ENCODE measurements around the gene BEST4. TPM values are rescaled to one million over a fixed set of nuclear protein-coding genes. Genes with fewer than 3 reads are reported as not detected.

The BEST4 gene
- total and polyA plus RNA-seq, 2 experiments from 2014 or later: 0.31 to 0.32 TPM

DNA sequence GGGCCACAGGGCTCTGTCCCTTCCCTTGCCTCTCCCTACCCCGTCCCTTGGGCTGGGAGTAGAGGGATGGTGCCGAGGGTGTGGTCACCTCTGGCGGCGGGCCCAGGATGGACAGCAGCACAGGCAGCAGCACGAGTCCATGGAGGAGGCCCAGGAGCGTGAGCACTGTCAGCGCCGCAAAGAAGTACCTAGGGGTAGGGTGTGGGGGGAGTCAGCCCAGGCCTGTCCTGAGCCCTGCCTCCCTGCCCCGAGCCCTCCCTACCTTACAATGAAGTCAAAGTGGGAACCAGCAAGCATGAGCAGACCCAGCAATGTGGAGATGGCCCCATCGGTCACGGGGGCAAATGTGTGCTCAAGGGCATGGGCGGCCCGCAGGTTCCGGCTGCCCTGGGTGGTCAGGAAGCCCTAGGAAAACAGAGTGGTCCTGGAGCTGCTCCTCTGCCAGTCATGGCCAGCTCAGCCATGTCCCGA is 35.0 kb upstream of the BEST4 start:
- WGBS, 2 experiments (ENCODE audit: low coverage in 1 of 2, low lambda C conversion rate in 2 of 2, missing lambda C conversion rate in 2 of 2): 79 to 83% methylated on average over 14 to 15 of the region's 15 CpGs
- Histone ChIP-seq H3K9me2 (ENCODE audit: insufficient read depth) (no peaks in the 10 kb centered on the region), H3K27ac (no peak overlapping the region), H3K36me3 (ENCODE audit: low read depth) (no peaks in the 10 kb centered on the region), H4K20me1 (ENCODE audit: insufficient read depth) (no peaks in the 10 kb centered on the region), H3K27me3 (replicated peaks; ENCODE audit: insufficient read depth) (no peaks in the 10 kb centered on the region), H3K79me2 (ENCODE audit: insufficient read depth) (no peaks in the 10 kb centered on the region), H2AFZ (no peak overlapping the region), H3F3A (ENCODE audit: insufficient read depth) (peaks cover 23% of the 10 kb centered on the region), H3K4me2 (ENCODE audit: unreplicated experiment) (no peak overlapping the region), H3K4me3 (no peak overlapping the region), H3K4me1 (ENCODE audit: insufficient read depth) (peaks cover 12% of the 10 kb centered on the region), H3K9me3 (ENCODE audit: low read depth) (no peaks in the 10 kb centered on the region), H3K9ac (no peak overlapping the region)
- in situ Hi-C loops (cut with MboI): no loop called here
- no peak for DNase-seq
- TF ChIP-seq EZH2 (IDR thresholded peaks at IDR 0.05; ENCODE audit: insufficient read depth, poor library complexity, severe bottlenecking) (no peak), EZH2phosphoT487 (IDR thresholded peaks at IDR 0.05; ENCODE audit: insufficient read depth, low read depth) (no peak)

DNA sequence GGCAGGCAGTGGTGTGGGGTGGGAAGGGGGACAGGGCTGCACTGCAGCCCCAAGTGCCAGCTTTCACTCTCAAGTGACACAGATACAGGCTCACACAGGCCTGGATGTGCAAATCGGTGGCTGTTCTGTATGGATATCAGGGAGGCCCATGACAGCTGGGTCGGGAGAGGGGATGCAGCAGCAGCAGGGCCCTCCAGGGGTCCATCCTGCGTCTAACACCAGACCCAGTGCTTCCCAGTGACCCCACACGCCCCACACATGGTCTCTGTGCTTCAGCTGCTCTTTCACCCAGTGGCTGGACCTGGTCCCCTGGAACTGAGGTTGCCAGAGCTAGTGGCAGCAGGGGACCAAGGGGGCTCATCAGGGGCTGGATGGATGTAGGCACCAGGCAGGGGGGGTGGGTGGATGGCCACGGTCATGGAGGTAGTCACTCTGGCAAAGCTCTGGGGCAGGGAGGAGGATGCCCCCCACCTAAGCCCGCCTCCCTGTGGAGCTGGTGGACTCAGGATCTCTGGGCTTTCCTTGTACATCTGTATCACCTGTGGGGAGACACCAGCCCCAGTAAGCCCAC is 34.2 kb upstream of the BEST4 start:
- WGBS, 2 experiments (ENCODE audit: low coverage in 1 of 2, low lambda C conversion rate in 2 of 2, missing lambda C conversion rate in 2 of 2): 86 to 96% methylated on average over 5 to 6 of the region's 6 CpGs
- peaks cover 31% of the 10 kb centered on the region for H3F3A ChIP-seq (ENCODE audit: insufficient read depth)
- in situ Hi-C loops (cut with MboI): no loop called here

DNA sequence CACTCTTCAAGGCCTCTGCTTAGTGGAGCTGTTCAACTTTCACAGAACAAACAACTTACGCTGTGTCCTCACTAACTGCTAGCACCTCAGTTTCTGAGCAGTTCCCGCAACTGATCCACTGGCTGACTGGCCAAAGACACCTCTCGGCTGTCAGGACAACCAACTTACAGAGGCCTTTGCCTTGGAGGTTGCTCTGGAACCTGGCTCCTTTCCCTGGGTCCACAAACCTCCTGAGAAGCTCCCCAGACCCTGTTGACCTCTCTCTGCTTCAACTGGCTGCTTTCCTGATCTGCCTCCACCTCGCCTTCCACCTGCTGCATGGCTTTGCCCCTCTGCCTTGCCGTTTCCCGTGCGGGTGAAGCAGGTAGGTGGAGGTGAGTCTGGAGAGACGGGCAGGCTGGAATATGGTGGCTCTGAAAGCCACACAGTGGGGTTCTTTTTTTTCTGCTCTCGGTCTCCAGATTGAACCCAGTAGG is 33.3 kb upstream of the BEST4 start:
- no peaks in the 10 kb centered on the region for H3K9me2 ChIP-seq (ENCODE audit: insufficient read depth)
- H3K9ac ChIP-seq: no peak overlapping the region
- peaks cover 35% of the 10 kb centered on the region for H3F3A ChIP-seq (ENCODE audit: insufficient read depth)
- H3K79me2 ChIP-seq (ENCODE audit: insufficient read depth): no peaks in the 10 kb centered on the region
- H3K4me3 ChIP-seq: no peak overlapping the region
- H3K4me1 ChIP-seq (ENCODE audit: insufficient read depth): peaks cover 13% of the 10 kb centered on the region
- WGBS, 2 experiments (ENCODE audit: low coverage in 1 of 2, low lambda C conversion rate in 2 of 2, missing lambda C conversion rate in 2 of 2): 91 to 93% methylated on average over 9 of the region's 9 CpGs
- H3K27me3 ChIP-seq (replicated peaks; ENCODE audit: insufficient read depth): no peaks in the 10 kb centered on the region
- no peaks in the 10 kb centered on the region for H3K36me3 ChIP-seq (ENCODE audit: low read depth)
- H3K9me3 ChIP-seq (ENCODE audit: low read depth): no peaks in the 10 kb centered on the region
- no peaks in the 10 kb centered on the region for H4K20me1 ChIP-seq (ENCODE audit: insufficient read depth)
- H3K27ac ChIP-seq: no peak overlapping the region
- no peak for TF ChIP-seq EZH2phosphoT487 (IDR thresholded peaks at IDR 0.05; ENCODE audit: insufficient read depth, low read depth)
- TF ChIP-seq EZH2 (IDR thresholded peaks at IDR 0.05; ENCODE audit: insufficient read depth, poor library complexity, severe bottlenecking): no peak
- no peak overlapping the region for H2AFZ ChIP-seq
- no peak for DNase-seq
- H3K4me2 ChIP-seq (ENCODE audit: unreplicated experiment): no peak overlapping the region
- in situ Hi-C loops (cut with MboI): no loop called here

More for the DNA sequence above, 34.2 kb upstream of the BEST4 start:
- Histone ChIP-seq H3K27me3 (replicated peaks; ENCODE audit: insufficient read depth) (no peaks in the 10 kb centered on the region), H3K4me1 (ENCODE audit: insufficient read depth) (peaks cover 13% of the 10 kb centered on the region), H4K20me1 (ENCODE audit: insufficient read depth) (no peaks in the 10 kb centered on the region), H3K4me3 (no peak overlapping the region), H3K9me2 (ENCODE audit: insufficient read depth) (no peaks in the 10 kb centered on the region), H3K4me2 (ENCODE audit: unreplicated experiment) (no peak overlapping the region), H3K9me3 (ENCODE audit: low read depth) (no peaks in the 10 kb centered on the region), H2AFZ (no peak overlapping the region), H3K79me2 (ENCODE audit: insufficient read depth) (no peaks in the 10 kb centered on the region), H3K9ac (no peak overlapping the region), H3K36me3 (ENCODE audit: low read depth) (no peaks in the 10 kb centered on the region), H3K27ac (no peak overlapping the region)
- TF ChIP-seq EZH2 (IDR thresholded peaks at IDR 0.05; ENCODE audit: insufficient read depth, poor library complexity, severe bottlenecking) (no peak), EZH2phosphoT487 (IDR thresholded peaks at IDR 0.05; ENCODE audit: insufficient read depth, low read depth) (no peak)
- DNase-seq: no peak

DNA sequence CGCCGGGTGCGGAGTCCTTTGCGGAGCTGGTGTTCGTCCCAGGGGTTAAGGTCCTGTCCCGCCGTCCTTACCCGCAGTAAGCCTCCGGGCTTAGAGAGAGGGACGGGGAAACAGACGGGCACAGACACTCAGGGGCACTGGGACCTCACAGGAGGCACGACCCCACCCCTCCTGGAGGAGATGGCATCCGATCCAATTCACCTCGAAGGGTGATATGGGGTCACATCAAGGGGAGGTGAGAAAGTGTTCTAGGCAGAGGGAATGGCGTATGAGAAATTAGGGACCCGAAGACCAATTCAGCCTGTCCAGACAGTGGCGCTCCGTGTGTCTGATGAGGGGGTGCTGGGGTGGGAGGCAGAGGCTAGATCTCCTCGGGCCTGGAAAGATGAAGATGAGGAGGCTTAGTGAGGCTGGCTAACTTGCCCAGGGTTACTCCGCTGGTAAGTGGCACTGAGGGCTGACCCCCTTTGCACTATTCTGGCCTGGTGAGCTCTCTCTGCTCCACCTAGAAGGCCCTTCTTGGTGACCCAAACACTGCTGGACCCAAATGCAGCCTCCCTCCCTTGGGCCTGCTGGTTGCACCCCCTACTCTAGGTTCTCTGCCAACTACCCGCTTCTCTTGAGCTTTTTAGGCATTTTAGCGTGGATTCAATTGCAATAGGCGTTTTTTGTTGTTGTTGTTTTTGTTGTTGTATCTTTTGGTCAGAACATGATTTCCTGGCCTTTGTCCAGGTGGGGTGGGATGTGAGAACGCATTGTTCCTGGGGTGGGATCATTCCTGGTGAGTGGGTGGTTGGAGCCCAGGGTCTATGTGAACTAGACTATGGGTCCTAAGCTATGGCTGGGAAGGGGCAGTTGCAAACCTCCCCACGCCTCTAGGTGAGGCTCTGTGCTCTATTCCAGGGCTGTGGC is 32.6 kb upstream of the BEST4 start:
- 26% methylated on average over 25 of the region's 25 CpGs for WGBS, 2 experiments (ENCODE audit: low coverage in 1 of 2, low lambda C conversion rate in 2 of 2, missing lambda C conversion rate in 2 of 2)
- in situ Hi-C loops (cut with MboI): no loop called here

More for the DNA sequence above, 32.6 kb upstream of the BEST4 start:
- Histone ChIP-seq H3F3A (ENCODE audit: insufficient read depth) (peaks cover 40% of the 10 kb centered on the region), H3K9me3 (ENCODE audit: low read depth) (no peaks in the 10 kb centered on the region), H3K9me2 (ENCODE audit: insufficient read depth) (no peaks in the 10 kb centered on the region), H3K4me2 (ENCODE audit: unreplicated experiment) (peak overlapping the region; percentile 79), H3K27me3 (replicated peaks; ENCODE audit: insufficient read depth) (no peaks in the 10 kb centered on the region), H3K4me3 (peak overlapping the region; percentile 73), H4K20me1 (ENCODE audit: insufficient read depth) (no peaks in the 10 kb centered on the region), H3K9ac (peak overlapping the region; percentile 86), H2AFZ (peak overlapping the region; percentile 93), H3K4me1 (ENCODE audit: insufficient read depth) (peaks cover 17% of the 10 kb centered on the region), H3K79me2 (ENCODE audit: insufficient read depth) (no peaks in the 10 kb centered on the region), H3K36me3 (ENCODE audit: low read depth) (peaks cover 4% of the 10 kb centered on the region; the same call in 1 of the 2 replicates), H3K27ac (peak overlapping the region; percentile 89)
- no peak for DNase-seq
- no peak for TF ChIP-seq EZH2 (IDR thresholded peaks at IDR 0.05; ENCODE audit: insufficient read depth, poor library complexity, severe bottlenecking)
- TF ChIP-seq EZH2phosphoT487 (IDR thresholded peaks at IDR 0.05; ENCODE audit: insufficient read depth, low read depth): no peak
